HFF-Myc (cell line): ENCODE data around the gene ATXN7L3.
"Not testable (repeated sequence)": the region's sequence is repeated elsewhere in the genome, so short reads cannot be mapped to it uniquely, and the experiment has no call there.

Experiments
- DNase-seq: peaks from one replicate; pipeline ENCODE4 v3.0.0-alpha.2; 2011; ENCODE audit warnings: low read depth; ENCODE audit errors: extremely low read depth
- H3K4me3 ChIP-seq: replicated peaks from 2 replicates; pipeline ENCODE4 v1.5.1; 2011; ENCODE audit warnings: low read depth, mild to moderate bottlenecking, control low read depth, low read length
- CTCF ChIP-seq: IDR thresholded peaks from 2 replicates; pipeline ENCODE4 v1.5.1; 2012; ENCODE audit warnings: mild to moderate bottlenecking, low read depth, low read length, control low read depth; ENCODE audit errors: missing control alignments

ATXN7L3 gene

GRCh38 chr17:44167181-44167861 lies 32.4 kb downstream of the ATXN7L3 start:
- no peak overlapping the region for H3K4me3 ChIP-seq
- DNase-seq = no peak
- no peak for TF ChIP-seq CTCF

GRCh38 chr17:44164476-44164875 lies 35.2 kb downstream of the ATXN7L3 start:
- H3K4me3 ChIP-seq = no peak overlapping the region

GRCh38 chr17:44159519-44160210 lies 40.0 kb downstream of the ATXN7L3 start:
- TF ChIP-seq CTCF = no peak
- no peak for DNase-seq
- no peak overlapping the region for H3K4me3 ChIP-seq

More at GRCh38 chr17:44164476-44164875, 35.2 kb downstream of the ATXN7L3 start:
- no peak for DNase-seq
- TF ChIP-seq CTCF = no peak

GRCh38 chr17:44155488-44155887 lies 44.2 kb downstream of the ATXN7L3 start:
- no peak for TF ChIP-seq CTCF
- no peak overlapping the region for H3K4me3 ChIP-seq
- DNase-seq = no peak

GRCh38 chr17:44152875-44153274 lies 46.8 kb downstream of the ATXN7L3 start:
- DNase-seq = no peak
- no peak for TF ChIP-seq CTCF

GRCh38 chr17:44149750-44150329 lies 49.8 kb downstream of the ATXN7L3 start:
- no peak overlapping the region for H3K4me3 ChIP-seq
- DNase-seq = no peak
- no peak for TF ChIP-seq CTCF

More at GRCh38 chr17:44152875-44153274, 46.8 kb downstream of the ATXN7L3 start:
- H3K4me3 ChIP-seq = no peak overlapping the region

GRCh38 chr17:44149066-44149465 lies 50.6 kb downstream of the ATXN7L3 start:
- not testable (repeated sequence) for H3K4me3 ChIP-seq, DNase-seq
